Measurements from ENCODE around the gene FALEC.

The FALEC gene

DNA sequence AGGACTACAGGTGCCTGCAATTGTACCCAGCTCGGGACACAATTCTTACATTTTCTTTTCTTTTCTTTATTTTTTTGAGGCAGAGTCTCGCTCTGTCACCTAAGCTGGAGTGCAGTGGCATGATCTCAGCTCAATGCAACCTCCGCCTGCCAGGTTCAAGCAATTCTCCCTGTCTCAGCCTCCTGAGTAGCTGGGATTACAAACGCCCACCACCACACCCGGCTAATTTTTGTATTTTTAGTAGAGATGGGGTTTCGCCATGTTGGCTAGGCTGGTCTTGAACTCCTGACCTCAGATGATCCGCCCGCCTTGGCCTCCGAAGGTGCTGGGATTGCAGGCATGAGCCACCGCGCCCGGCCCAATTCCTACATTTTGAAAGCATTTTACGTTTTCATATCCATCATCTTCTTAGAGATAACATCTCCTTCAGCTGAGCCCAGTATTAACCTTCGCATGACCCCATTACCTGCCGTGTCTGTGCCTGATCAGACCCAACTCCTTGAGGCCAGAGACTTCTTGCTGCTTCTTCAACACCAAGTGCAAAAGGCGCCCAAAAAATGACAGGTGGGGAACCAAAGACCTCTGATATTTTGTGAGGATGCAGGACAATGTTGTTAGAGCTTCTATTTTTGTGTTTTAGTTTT, 30.9 kb downstream of the FALEC start:
- no peak overlapping the region for H3K4me3 ChIP-seq (ENCODE audit: low read length)
- no peak for DNase-seq (ENCODE audit: low read depth)
- TF ChIP-seq CTCF (conservative IDR thresholded peaks at IDR 0.05; ENCODE audit: low read length): no peak

DNA sequence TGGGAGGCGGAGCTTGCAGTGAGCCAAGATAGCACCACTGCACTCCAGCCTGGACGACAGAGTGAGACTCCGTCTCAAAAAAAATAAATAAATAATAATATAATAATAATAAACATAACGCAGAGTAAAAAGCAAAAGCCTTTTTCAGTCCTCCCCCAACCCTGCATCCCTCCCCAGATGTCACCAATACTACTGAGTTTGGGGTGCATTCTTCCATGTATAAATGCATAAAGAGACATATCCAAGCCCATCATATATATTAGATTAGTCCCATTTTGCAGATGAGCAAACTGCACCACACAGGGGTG, 32.7 kb downstream of the FALEC start:
- no peak for TF ChIP-seq CTCF (conservative IDR thresholded peaks at IDR 0.05; ENCODE audit: low read length)
- peak overlapping the region; percentile 68 for H3K4me3 ChIP-seq (ENCODE audit: low read length)
- no peak for DNase-seq (ENCODE audit: low read depth)

GRCh38 chr1:150548632-150549495, 33.3 kb downstream of the FALEC start, which contains the start of gene ADAMTSL4:
TSS of gene ADAMTSL4 (plus strand) at chr1:150549408. CDS start at chr1:150552289, 2,881 bp downstream.
- peak within 1 kb of the TSS; percentile 68 for H3K4me3 ChIP-seq (ENCODE audit: low read length)
- DNase-seq (ENCODE audit: low read depth): peak; percentile 82
- TF ChIP-seq CTCF (conservative IDR thresholded peaks at IDR 0.05; ENCODE audit: low read length): no peak

- TF ChIP-seq CTCF (conservative IDR thresholded peaks at IDR 0.05; ENCODE audit: low read length): peak; percentile 38
- DNase-seq (ENCODE audit: low read depth): no peak
- H3K4me3 ChIP-seq (ENCODE audit: low read length): peak overlapping the region; percentile 62
These were observed 34.1 kb downstream of the FALEC start for GRCh38 chr1:150549496-150550221.

DNA sequence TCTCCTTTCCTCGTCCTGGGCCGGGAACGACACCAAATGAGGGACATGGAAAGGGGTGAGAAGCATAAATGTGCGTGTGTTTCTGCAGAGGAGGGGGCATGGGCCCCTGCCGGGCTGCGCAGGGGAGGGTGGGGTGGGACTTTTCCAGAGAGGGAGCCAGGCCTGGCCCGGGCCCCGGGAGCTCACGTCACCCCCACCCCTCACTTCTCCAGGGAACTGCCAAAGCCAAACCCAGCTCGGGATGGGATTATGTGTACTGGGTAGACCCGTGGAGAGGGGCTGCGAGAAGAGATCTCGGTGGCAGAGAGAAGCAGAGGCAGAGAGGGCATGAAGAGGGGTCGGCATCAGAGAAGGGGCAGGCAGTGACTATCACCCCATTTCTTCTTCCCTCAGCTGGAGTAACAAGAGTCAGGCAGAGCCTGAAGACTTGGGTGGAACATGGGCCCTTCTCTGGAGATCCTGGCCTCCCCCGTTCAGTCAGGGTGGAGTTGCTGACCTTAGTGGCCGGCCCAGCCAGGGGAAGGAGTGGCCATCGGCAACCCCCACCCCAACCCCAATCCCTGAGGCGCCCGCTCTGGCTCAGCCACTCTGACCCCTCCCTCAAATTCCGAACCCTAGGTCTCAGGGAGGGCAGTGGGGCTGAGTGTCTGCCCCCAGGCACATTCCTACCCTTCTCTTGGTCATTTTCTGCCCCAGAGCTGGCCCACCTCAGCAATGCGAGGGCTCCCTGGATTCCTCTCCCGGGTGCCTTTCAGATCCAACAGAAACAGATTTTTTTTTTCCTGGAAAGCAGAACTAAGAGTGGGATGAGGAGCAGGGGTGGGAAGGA, 34.9 kb downstream of the FALEC start:
- TF ChIP-seq CTCF (conservative IDR thresholded peaks at IDR 0.05; ENCODE audit: low read length): no peak
- H3K4me3 ChIP-seq (ENCODE audit: low read length): peak overlapping the region; percentile 62
- no peak for DNase-seq (ENCODE audit: low read depth)

GRCh38 chr1:150551051-150551783, 35.7 kb downstream of the FALEC start:
- no peak for TF ChIP-seq CTCF (conservative IDR thresholded peaks at IDR 0.05; ENCODE audit: low read length)
- no peak for DNase-seq (ENCODE audit: low read depth)
- no peak overlapping the region; the same call in 1 of the 2 replicates for H3K4me3 ChIP-seq (ENCODE audit: low read length)
